ENCODE results near the gene NAA38. TPM values are rescaled to one million over a fixed set of nuclear protein-coding genes. Genes with fewer than 3 reads are reported as not detected.

Gene NAA38
- total RNA-seq, 1 experiment from 2014 or later = 36.6 TPM

DNA sequence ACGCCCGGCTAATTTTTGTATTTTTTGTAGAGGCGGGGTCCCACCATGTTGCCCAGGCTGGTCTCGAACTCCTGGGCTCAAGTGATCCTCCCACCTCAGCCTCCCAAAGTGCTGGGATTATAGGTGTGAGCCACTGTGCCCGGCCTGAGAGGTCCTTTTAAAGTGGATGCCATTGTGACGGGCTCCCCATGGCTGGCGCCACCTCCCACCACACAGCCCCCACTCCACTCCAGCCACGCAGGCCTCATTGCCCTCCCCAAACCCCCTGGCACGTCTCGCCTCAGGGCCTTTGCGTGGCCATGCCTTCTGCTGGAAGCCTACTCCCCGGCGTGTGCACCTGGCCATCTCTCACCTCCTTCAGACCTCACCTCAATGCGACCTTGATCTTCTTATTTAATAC lies 35.2 kb downstream of the NAA38 start:
- Mint-ChIP-seq H3K4me1 (ENCODE audit: low read depth, unreplicated experiment) (peaks cover 8% of the 10 kb centered on the region), H3K4me3 (ENCODE audit: low read depth, unreplicated experiment) (no peak overlapping the region), H3K36me3 (ENCODE audit: insufficient read depth, unreplicated experiment) (no peaks in the 10 kb centered on the region), H3K27ac (ENCODE audit: unreplicated experiment) (no peak overlapping the region), H3K27me3 (ENCODE audit: unreplicated experiment) (peaks cover 80% of the 10 kb centered on the region), H3K9me3 (ENCODE audit: low read depth, unreplicated experiment) (no peaks in the 10 kb centered on the region)
- intact Hi-C loops (cut with micrococcal nuclease; ENCODE audit: unreplicated experiment) = loop anchor here (1.0 kb wide), 1 partner anchor 35 kb away; the partner anchor contains the start of gene NAA38
- CTCF ChIA-PET = interaction anchor here (0.6 to 1.7 kb wide), 3 partner anchors 9 to 189 kb away, joined by 3 to 5 read pairs (median 5); partner anchors contain the start of gene NAA38
- TF ChIP-seq, protein P1, sequence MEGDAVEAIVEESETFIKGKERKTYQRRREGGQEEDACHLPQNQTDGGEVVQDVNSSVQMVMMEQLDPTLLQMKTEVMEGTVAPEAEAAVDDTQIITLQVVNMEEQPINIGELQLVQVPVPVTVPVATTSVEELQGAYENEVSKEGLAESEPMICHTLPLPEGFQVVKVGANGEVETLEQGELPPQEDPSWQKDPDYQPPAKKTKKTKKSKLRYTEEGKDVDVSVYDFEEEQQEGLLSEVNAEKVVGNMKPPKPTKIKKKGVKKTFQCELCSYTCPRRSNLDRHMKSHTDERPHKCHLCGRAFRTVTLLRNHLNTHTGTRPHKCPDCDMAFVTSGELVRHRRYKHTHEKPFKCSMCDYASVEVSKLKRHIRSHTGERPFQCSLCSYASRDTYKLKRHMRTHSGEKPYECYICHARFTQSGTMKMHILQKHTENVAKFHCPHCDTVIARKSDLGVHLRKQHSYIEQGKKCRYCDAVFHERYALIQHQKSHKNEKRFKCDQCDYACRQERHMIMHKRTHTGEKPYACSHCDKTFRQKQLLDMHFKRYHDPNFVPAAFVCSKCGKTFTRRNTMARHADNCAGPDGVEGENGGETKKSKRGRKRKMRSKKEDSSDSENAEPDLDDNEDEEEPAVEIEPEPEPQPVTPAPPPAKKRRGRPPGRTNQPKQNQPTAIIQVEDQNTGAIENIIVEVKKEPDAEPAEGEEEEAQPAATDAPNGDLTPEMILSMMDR (IDR thresholded peaks at IDR 0.05; ENCODE audit: unreplicated experiment) = no peak
- no peak for DNase-seq
- BruUV-seq (replicated peaks) = no TSS peak

DNA sequence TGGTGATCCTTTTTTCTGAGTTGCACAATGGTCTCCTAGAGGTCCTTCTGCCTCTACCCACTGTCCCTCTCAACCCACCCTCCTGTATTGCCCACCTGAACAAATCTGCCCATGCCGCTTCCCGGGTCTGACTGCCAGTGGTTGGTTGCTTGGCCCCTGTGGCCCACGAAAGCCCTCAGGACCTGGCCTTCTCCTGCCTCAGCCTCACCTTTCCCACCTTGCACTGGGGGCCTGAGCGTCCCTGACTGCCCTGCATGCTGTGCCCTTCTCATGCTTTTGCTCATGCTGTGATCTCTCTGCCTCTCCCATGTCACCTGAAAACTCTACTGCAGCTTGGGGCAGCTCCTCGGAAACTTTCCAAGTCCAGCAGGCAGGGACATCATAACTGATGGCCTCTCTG lies 37.1 kb downstream of the NAA38 start:
- CTCF ChIA-PET = no interaction called here
- H3K4me3 Mint-ChIP-seq (ENCODE audit: low read depth, unreplicated experiment) = no peak overlapping the region
- BruUV-seq (replicated peaks) = no TSS peak

DNA sequence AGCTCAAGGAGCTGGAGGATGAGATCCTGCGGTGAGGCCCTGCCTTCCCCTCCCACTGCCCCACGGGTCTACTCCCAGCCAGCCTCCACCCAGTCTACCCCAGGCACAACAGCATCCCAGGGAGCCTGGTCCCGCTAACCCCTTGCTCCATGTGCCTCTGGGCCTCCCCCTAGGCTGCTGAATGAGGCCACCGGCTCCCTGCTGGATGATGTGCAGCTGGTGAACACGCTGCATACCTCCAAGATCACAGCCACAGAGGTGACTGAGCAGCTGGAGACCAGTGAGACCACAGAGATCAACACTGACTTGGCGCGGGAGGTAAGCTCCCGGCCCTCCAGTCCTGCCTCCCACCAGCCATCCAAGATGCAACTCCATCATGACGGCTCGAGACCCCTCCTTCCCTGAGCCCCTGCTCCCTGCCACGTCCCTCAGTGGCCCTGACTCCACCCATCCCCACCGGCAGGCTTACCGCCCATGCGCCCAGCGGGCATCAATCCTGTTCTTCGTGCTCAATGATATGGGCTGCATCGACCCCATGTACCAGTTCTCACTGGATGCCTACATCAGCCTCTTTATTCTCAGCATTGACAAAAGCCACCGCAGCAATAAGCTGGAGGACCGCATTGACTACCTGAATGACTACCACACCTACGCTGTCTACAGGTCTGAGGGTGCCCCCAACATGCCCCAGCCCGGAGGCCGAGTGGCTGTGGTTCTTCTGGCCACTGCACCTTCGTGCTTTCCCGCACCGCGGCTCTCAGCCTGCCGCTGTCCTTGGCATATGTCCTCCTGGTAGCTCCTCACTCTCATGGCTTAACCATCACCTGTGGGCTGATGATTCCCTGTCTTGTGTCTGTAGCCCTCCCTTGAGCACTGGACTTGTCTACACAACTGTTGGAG lies 38.4 kb downstream of the NAA38 start:
- CTCF ChIA-PET = interaction anchor here (1.0 kb wide), 1 partner anchor 14 kb away, joined by 3 read pairs; no protein-coding TSS in a partner anchor

More for the DNA sequence above, 37.1 kb downstream of the NAA38 start:
- H3K36me3 Mint-ChIP-seq (ENCODE audit: insufficient read depth, unreplicated experiment) = no peaks in the 10 kb centered on the region
- H3K27me3 Mint-ChIP-seq (ENCODE audit: unreplicated experiment) = peaks cover 75% of the 10 kb centered on the region
- H3K9me3 Mint-ChIP-seq (ENCODE audit: low read depth, unreplicated experiment) = no peaks in the 10 kb centered on the region
- no peak overlapping the region for H3K27ac Mint-ChIP-seq (ENCODE audit: unreplicated experiment)
- intact Hi-C loops (cut with micrococcal nuclease; ENCODE audit: unreplicated experiment) = no loop called here
- peaks cover 6% of the 10 kb centered on the region for H3K4me1 Mint-ChIP-seq (ENCODE audit: low read depth, unreplicated experiment)
- TF ChIP-seq, protein P1 (IDR thresholded peaks at IDR 0.05; ENCODE audit: unreplicated experiment) = no peak
- DNase-seq = no peak

DNA sequence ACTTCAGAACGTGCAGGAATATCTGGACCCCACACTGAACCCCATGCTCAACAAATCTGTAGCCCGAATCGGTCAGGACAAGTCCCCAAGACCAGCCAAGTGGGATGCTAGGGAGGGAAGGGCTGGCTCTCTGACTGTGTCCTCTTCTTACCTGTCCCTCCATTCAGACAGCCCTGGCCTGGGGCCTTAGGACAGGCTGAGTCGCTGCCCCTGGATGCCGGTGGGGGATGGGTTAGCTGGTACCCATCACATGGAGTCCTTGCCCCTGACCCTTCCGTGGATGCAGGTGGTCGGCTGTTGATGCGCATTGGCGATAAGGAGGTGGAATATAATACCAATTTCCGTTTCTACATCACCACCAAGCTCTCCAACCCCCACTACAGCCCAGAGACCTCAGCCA lies 39.3 kb downstream of the NAA38 start:
- H3K9me3 Mint-ChIP-seq (ENCODE audit: low read depth, unreplicated experiment) = no peaks in the 10 kb centered on the region
- no peak for DNase-seq
- H3K4me3 Mint-ChIP-seq (ENCODE audit: low read depth, unreplicated experiment) = no peak overlapping the region
- TF ChIP-seq, protein P1 (IDR thresholded peaks at IDR 0.05; ENCODE audit: unreplicated experiment) = no peak
- H3K36me3 Mint-ChIP-seq (ENCODE audit: insufficient read depth, unreplicated experiment) = no peaks in the 10 kb centered on the region
- H3K27me3 Mint-ChIP-seq (ENCODE audit: unreplicated experiment) = peaks cover 55% of the 10 kb centered on the region
- BruUV-seq (replicated peaks) = no TSS peak
- no peaks in the 10 kb centered on the region for H3K4me1 Mint-ChIP-seq (ENCODE audit: low read depth, unreplicated experiment)
- CTCF ChIA-PET = no interaction called here
- no peak overlapping the region for H3K27ac Mint-ChIP-seq (ENCODE audit: unreplicated experiment)
- intact Hi-C loops (cut with micrococcal nuclease; ENCODE audit: unreplicated experiment) = no loop called here

More for the DNA sequence above, 38.4 kb downstream of the NAA38 start:
- peaks cover 62% of the 10 kb centered on the region for H3K27me3 Mint-ChIP-seq (ENCODE audit: unreplicated experiment)
- H3K4me1 Mint-ChIP-seq (ENCODE audit: low read depth, unreplicated experiment) = no peaks in the 10 kb centered on the region
- H3K4me3 Mint-ChIP-seq (ENCODE audit: low read depth, unreplicated experiment) = no peak overlapping the region
- no peaks in the 10 kb centered on the region for H3K36me3 Mint-ChIP-seq (ENCODE audit: insufficient read depth, unreplicated experiment)
- intact Hi-C loops (cut with micrococcal nuclease; ENCODE audit: unreplicated experiment) = no loop called here
- DNase-seq = no peak
- TF ChIP-seq, protein P1 (IDR thresholded peaks at IDR 0.05; ENCODE audit: unreplicated experiment) = no peak
- no peak overlapping the region for H3K27ac Mint-ChIP-seq (ENCODE audit: unreplicated experiment)
- no peaks in the 10 kb centered on the region for H3K9me3 Mint-ChIP-seq (ENCODE audit: low read depth, unreplicated experiment)
- BruUV-seq (replicated peaks) = no TSS peak

Data from Calu3 (cell line).